ENCODE data around the gene ARHGDIG. TPM values are rescaled to one million over a fixed set of nuclear protein-coding genes. Genes with fewer than 3 reads are reported as not detected.

Gene ARHGDIG
- total RNA-seq, 1 experiment from 2014 or later: not detected

- peaks cover 44% of the 10 kb centered on the region for H3K36me3 Mint-ChIP-seq (ENCODE audit: insufficient read depth, unreplicated experiment)
- CTCF ChIA-PET: no interaction called here
- H3K9me3 Mint-ChIP-seq (ENCODE audit: unreplicated experiment): no peaks in the 10 kb centered on the region
- no peak overlapping the region for H3K27ac Mint-ChIP-seq (ENCODE audit: low read depth, unreplicated experiment)
- POLR2A ChIA-PET: no interaction called here
- H3K27me3 Mint-ChIP-seq (ENCODE audit: insufficient read depth, unreplicated experiment): no peaks in the 10 kb centered on the region
- no peak overlapping the region for H3K4me3 Mint-ChIP-seq (ENCODE audit: unreplicated experiment)
- no TSS peak for BruUV-seq (replicated peaks)
- intact Hi-C loops (cut with micrococcal nuclease): no loop called here
- H3K4me1 Mint-ChIP-seq (ENCODE audit: insufficient read depth, unreplicated experiment): no peaks in the 10 kb centered on the region
- no peak for TF ChIP-seq CTCF (IDR thresholded peaks at IDR 0.05; ENCODE audit: unreplicated experiment)
- no peak for DNase-seq (ENCODE audit: unreplicated experiment)
Observed at GRCh38 chr16:297832-298231, 17.4 kb downstream of the ARHGDIG start.

- no peaks in the 10 kb centered on the region for H3K4me1 Mint-ChIP-seq (ENCODE audit: insufficient read depth, unreplicated experiment)
- intact Hi-C loops (cut with micrococcal nuclease): no loop called here
- ChIA-PET POLR2A (no interaction called here), CTCF (interaction anchor here (1.2 kb wide), 1 partner anchor 42 kb away, joined by 3 read pairs; no protein-coding TSS in a partner anchor)
- H3K9me3 Mint-ChIP-seq (ENCODE audit: unreplicated experiment): no peaks in the 10 kb centered on the region
- peaks cover 62% of the 10 kb centered on the region for H3K36me3 Mint-ChIP-seq (ENCODE audit: insufficient read depth, unreplicated experiment)
- no peak for TF ChIP-seq CTCF (IDR thresholded peaks at IDR 0.05; ENCODE audit: unreplicated experiment)
- DNase-seq (ENCODE audit: unreplicated experiment): no peak
- H3K27ac Mint-ChIP-seq (ENCODE audit: low read depth, unreplicated experiment): no peak overlapping the region
- no TSS peak for BruUV-seq (replicated peaks)
- H3K4me3 Mint-ChIP-seq (ENCODE audit: unreplicated experiment): no peak overlapping the region
- no peaks in the 10 kb centered on the region for H3K27me3 Mint-ChIP-seq (ENCODE audit: insufficient read depth, unreplicated experiment)
Observed at GRCh38 chr16:301235-301634, 20.8 kb downstream of the ARHGDIG start.

- no peak overlapping the region for H3K27ac Mint-ChIP-seq (ENCODE audit: low read depth, unreplicated experiment)
- ChIA-PET CTCF (no interaction called here), POLR2A (interaction anchor here (1.2 kb wide), 1 partner anchor 67 kb away, joined by 4 read pairs; the partner anchor contains the start of gene FAM234A)
- no peaks in the 10 kb centered on the region for H3K27me3 Mint-ChIP-seq (ENCODE audit: insufficient read depth, unreplicated experiment)
- no peak for TF ChIP-seq CTCF (IDR thresholded peaks at IDR 0.05; ENCODE audit: unreplicated experiment)
- H3K9me3 Mint-ChIP-seq (ENCODE audit: unreplicated experiment): no peaks in the 10 kb centered on the region
- no peaks in the 10 kb centered on the region for H3K4me1 Mint-ChIP-seq (ENCODE audit: insufficient read depth, unreplicated experiment)
- no TSS peak for BruUV-seq (replicated peaks)
- H3K4me3 Mint-ChIP-seq (ENCODE audit: unreplicated experiment): no peak overlapping the region
- H3K36me3 Mint-ChIP-seq (ENCODE audit: insufficient read depth, unreplicated experiment): peaks cover 60% of the 10 kb centered on the region
- DNase-seq (ENCODE audit: unreplicated experiment): no peak
- intact Hi-C loops (cut with micrococcal nuclease): no loop called here
Observed at GRCh38 chr16:301950-302349, 21.6 kb downstream of the ARHGDIG start.

GRCh38 chr16:303760-304505, 23.5 kb downstream of the ARHGDIG start:
- no peak for TF ChIP-seq CTCF (IDR thresholded peaks at IDR 0.05; ENCODE audit: unreplicated experiment)
- intact Hi-C loops (cut with micrococcal nuclease): no loop called here
- Mint-ChIP-seq H3K27me3 (ENCODE audit: insufficient read depth, unreplicated experiment) (no peaks in the 10 kb centered on the region), H3K4me3 (ENCODE audit: unreplicated experiment) (no peak overlapping the region), H3K36me3 (ENCODE audit: insufficient read depth, unreplicated experiment) (peaks cover 47% of the 10 kb centered on the region), H3K27ac (ENCODE audit: low read depth, unreplicated experiment) (no peak overlapping the region), H3K4me1 (ENCODE audit: insufficient read depth, unreplicated experiment) (no peaks in the 10 kb centered on the region), H3K9me3 (ENCODE audit: unreplicated experiment) (no peaks in the 10 kb centered on the region)
- no peak for DNase-seq (ENCODE audit: unreplicated experiment)
- CTCF ChIA-PET: no interaction called here
- BruUV-seq (replicated peaks): no TSS peak
- POLR2A ChIA-PET: no interaction called here
